Activated T-helper 1 cell treated with anti-CD3 and anti-CD28 coated beads, Interleukin-12 subunit alpha, Interleukin-12 subunit beta, Interleukin-2, Interleukin-4 antibody, amounts not matched to agents 30 ng/mL and 10 ng/mL and 1 ng/mL, durations not matched to agents 14 hours and 24 hours and 36 hours (primary cell): Measurements from ENCODE around the gene PLA2G2A. TPM values are rescaled to one million over a fixed set of nuclear protein-coding genes. Genes with fewer than 3 reads are reported as not detected.
"Not testable (repeated sequence)": the region's sequence is repeated elsewhere in the genome, so short reads cannot be mapped to it uniquely, and the experiment has no call there.

ENCODE experiments used
- DNase-seq: peaks from one replicate; pipeline ENCODE4 v3.0.0; 2021; ENCODE audit warnings: low spot score
- H3K27ac Mint-ChIP-seq: one replicate; pipeline ENCODE4 v1.8.0; 2021; ENCODE audit warnings: mild to moderate bottlenecking, mixed read lengths
- H3K27me3 Mint-ChIP-seq: one replicate; pipeline ENCODE4 v1.8.0; 2022; ENCODE audit warnings: mild to moderate bottlenecking, moderate library complexity, mixed read lengths; ENCODE audit not compliant: insufficient read depth
- H3K36me3 Mint-ChIP-seq: one replicate; pipeline ENCODE4 v1.8.0; 2021; ENCODE audit warnings: low read depth, mixed read lengths
- H3K4me1 Mint-ChIP-seq: one replicate; pipeline ENCODE4 v1.8.0; 2021; ENCODE audit warnings: low read depth, mixed read lengths
- H3K4me3 Mint-ChIP-seq: one replicate; pipeline ENCODE4 v1.8.0; 2021; ENCODE audit warnings: mild to moderate bottlenecking, moderate library complexity, mixed read lengths
- H3K9me3 Mint-ChIP-seq: one replicate; pipeline ENCODE4 v1.8.0; 2021; ENCODE audit warnings: mixed read lengths
- intact Hi-C: fragments of 100-400 bp; cut with micrococcal nuclease; formaldehyde crosslinking; loops from one replicate; pipeline ENCODE4 v1.15.1; 2024
- total RNA-seq: library from RNA; stranded (reverse); gene quantifications from 2 replicates; pipeline ENCODE4 v1.2.3, GENCODE V29; 2022

Gene PLA2G2A
- total RNA-seq, 1 donor from 2014 or later = not detected

DNA sequence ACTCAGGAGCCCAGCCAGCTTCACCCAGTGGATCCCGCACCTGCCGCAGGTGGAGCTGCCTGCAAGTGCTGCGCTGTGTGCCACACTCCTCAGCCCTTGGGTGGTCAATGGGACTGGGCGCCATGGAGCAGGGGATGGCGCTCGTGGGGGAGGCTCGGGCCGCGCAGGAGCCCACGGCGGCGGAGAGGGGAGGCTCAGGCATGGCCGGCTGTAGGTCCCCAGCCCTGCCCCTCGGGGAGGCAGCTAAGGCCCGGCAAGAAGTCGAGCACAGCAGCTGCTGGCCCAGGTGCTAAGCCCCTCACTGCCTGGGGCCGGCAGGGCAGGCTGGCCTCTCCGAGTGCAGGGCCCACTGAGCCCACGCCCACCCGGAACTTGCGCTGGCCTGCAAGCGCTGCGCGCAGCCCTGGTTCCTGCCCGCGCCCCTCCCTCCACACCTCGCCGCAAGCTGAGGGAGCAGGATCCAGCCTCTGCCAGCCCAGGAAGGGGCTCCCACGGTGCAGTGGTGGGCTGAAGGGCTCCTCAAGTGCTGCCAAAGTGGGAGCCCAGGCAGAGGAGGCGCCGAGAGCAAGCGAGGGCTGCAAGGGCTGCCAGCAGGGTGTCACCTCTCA, 5.1 kb upstream of the PLA2G2A start:
- H3K4me3 Mint-ChIP-seq, H3K4me1 Mint-ChIP-seq, H3K36me3 Mint-ChIP-seq, H3K9me3 Mint-ChIP-seq, DNase-seq, H3K27ac Mint-ChIP-seq, intact Hi-C loops: not testable (repeated sequence)
- peaks cover 15% of the 10 kb centered on the region for H3K27me3 Mint-ChIP-seq

- Mint-ChIP-seq H3K27me3 (peaks cover 5% of the 10 kb centered on the region), H3K9me3 (no peaks in the 10 kb centered on the region), H3K4me1 (no peaks in the 10 kb centered on the region), H3K4me3 (no peak overlapping the region), H3K27ac (no peak overlapping the region), H3K36me3 (no peaks in the 10 kb centered on the region)
- intact Hi-C loops = no loop called here
- DNase-seq = no peak
Measured at GRCh38 chr1:19981507-19982312, 2.3 kb upstream of the PLA2G2A start.

DNA sequence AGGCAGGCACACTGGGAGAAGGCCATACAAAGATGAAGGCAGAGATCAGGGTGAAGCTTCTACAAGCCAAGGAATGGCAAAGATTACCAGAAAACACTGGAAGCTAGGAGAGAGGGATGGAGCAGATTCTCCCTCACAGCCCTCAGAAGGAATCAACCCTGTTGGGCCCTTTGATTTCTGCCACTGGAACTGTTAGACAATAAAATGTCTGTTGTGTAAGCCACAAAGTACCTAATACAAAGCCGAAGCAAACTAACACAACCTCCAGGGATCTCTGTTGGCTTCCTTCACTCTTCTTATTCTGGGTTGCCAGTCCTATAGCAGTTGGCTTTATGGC, 1.7 kb upstream of the PLA2G2A start:
- H3K27me3 Mint-ChIP-seq = peaks cover 5% of the 10 kb centered on the region
- intact Hi-C loops = no loop called here
- H3K4me1 Mint-ChIP-seq = no peaks in the 10 kb centered on the region
- H3K4me3 Mint-ChIP-seq = no peak overlapping the region
- DNase-seq = no peak
- no peaks in the 10 kb centered on the region for H3K36me3 Mint-ChIP-seq
- H3K9me3 Mint-ChIP-seq = no peaks in the 10 kb centered on the region
- no peak overlapping the region for H3K27ac Mint-ChIP-seq

GRCh38 chr1:19980314-19980713, 896 bp upstream of the PLA2G2A start:
- Mint-ChIP-seq H3K27me3 (peaks cover 5% of the 10 kb centered on the region), H3K36me3 (no peaks in the 10 kb centered on the region), H3K9me3 (no peaks in the 10 kb centered on the region), H3K4me1 (no peaks in the 10 kb centered on the region), H3K27ac (no peak overlapping the region), H3K4me3 (no peak overlapping the region)
- no peak for DNase-seq
- intact Hi-C loops = no loop called here

- intact Hi-C loops = loop anchor here (5.0 kb wide), 1 partner anchor 79 kb away; no protein-coding TSS in a partner anchor
- Mint-ChIP-seq H3K36me3 (no peaks in the 10 kb centered on the region), H3K27ac (no peak overlapping the region), H3K27me3 (peaks cover 16% of the 10 kb centered on the region), H3K4me1 (no peaks in the 10 kb centered on the region), H3K9me3 (no peaks in the 10 kb centered on the region), H3K4me3 (no peak overlapping the region)
- no peak for DNase-seq
Measured at GRCh38 chr1:19978143-19978542, 1.3 kb downstream of the PLA2G2A start.

DNA sequence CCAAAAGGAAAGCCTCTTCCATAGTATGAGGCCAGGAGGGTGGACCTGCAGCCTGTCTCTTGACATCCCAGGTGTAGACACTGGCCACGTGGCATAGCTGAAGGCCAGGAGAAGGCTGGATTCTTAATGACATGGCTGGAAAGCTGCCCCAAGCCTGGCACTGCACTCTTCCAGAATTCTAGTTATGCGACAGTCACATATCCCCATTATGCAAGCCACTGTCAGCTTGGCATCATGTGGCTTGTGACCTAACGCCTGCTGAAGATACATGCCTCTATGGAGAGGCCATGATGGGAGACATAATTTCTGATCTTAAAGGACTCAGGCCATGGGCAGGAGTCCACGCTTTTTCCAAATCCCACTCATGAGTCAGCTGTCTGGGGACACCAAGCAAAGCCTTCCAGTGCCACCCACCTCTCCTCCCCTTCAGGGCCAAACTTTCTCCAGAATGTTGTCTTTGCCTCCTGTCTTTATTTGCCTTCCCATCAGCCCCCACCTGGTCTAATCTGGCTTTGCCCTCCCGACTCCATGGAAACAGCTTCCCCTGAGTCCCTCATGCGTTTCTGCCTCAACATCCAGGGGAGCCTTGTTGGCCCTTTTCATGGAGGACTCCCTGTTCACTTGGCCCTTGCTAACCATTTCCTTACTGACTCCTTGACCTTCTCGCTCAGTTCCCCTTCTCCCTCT, 3.0 kb downstream of the PLA2G2A start:
- no peak overlapping the region for H3K4me3 Mint-ChIP-seq
- DNase-seq = no peak
- H3K27ac Mint-ChIP-seq = no peak overlapping the region
- intact Hi-C loops = loop anchor here (5.0 kb wide), 1 partner anchor 81 kb away; no protein-coding TSS in a partner anchor
- H3K27me3 Mint-ChIP-seq = peaks cover 11% of the 10 kb centered on the region
- H3K4me1 Mint-ChIP-seq = no peaks in the 10 kb centered on the region
- no peaks in the 10 kb centered on the region for H3K36me3 Mint-ChIP-seq
- no peaks in the 10 kb centered on the region for H3K9me3 Mint-ChIP-seq

DNA sequence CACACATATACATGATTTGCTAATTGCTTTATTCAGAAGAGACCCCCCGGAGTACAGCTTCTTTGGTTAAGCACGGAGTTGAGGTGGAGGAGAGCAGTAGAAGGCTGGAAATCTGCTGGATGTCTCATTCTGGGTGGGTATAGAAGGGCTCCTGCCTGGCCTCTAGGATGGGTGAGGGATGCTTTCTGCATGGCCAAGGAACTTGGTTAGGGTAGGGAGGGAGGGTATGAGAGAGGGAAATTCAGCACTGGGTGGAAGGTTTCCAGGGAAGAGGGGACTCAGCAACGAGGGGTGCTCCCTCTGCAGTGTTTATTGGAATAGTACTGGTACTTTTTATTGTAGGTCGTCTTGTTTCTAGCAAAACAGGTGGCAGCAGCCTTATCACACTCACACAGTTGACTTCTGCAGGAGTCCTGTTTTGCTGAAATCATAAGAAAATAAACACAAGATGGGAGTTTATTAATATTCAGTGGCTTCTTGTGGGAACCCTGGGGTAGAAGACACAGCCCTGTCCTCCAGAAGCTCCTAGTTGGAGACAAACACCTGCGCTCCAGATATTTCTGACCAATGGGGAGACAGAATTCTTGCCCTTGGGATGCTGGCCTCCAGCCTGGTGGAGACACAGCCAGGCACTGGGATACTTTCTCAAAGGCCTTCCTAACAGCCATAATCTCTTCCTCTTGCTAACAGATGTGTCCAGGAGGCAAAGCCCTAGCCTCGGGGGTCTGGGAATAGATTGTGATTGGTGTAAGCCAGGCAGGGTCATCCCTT, 3.8 kb downstream of the PLA2G2A start:
- Mint-ChIP-seq H3K4me1 (no peaks in the 10 kb centered on the region), H3K4me3 (no peak overlapping the region), H3K27ac (no peak overlapping the region), H3K27me3 (peaks cover 13% of the 10 kb centered on the region), H3K9me3 (no peaks in the 10 kb centered on the region), H3K36me3 (no peaks in the 10 kb centered on the region)
- intact Hi-C loops = loop anchor here (1.0 to 5.0 kb wide), 2 partner anchors 82 to 220 kb away; no protein-coding TSS in a partner anchor
- no peak for DNase-seq

GRCh38 chr1:19974822-19975416, 4.5 kb downstream of the PLA2G2A start:
- H3K4me1 Mint-ChIP-seq = no peaks in the 10 kb centered on the region
- no peak for DNase-seq
- H3K27ac Mint-ChIP-seq = no peak overlapping the region
- intact Hi-C loops = loop anchor here (1.0 to 5.0 kb wide), 3 partner anchors 82 to 220 kb away; no protein-coding TSS in a partner anchor
- no peaks in the 10 kb centered on the region for H3K9me3 Mint-ChIP-seq
- no peak overlapping the region for H3K4me3 Mint-ChIP-seq
- H3K36me3 Mint-ChIP-seq = no peaks in the 10 kb centered on the region
- H3K27me3 Mint-ChIP-seq = peaks cover 14% of the 10 kb centered on the region

DNA sequence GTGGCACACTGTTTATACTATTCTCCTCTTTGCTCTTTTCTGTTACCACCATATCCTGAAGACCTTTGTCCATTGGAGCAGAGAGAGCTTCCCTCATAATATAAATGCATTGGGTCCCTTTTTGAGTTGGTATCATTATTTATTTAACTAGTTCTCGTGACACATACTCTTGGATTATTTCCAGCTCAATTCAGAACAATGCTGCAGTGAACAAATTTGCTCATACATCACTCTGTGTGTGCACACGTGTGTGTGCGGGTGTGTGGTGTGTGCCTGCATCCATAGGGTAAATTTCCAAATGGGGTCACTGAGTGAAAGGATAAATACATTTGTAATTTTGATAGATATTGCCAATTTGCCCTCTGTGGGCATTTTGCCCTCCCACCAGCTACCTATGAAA, 5.8 kb downstream of the PLA2G2A start:
- intact Hi-C loops = loop anchor here (1.0 kb wide), 1 partner anchor 179 kb away; no protein-coding TSS in a partner anchor
- no peaks in the 10 kb centered on the region for H3K9me3 Mint-ChIP-seq
- H3K36me3 Mint-ChIP-seq = no peaks in the 10 kb centered on the region

GRCh38 chr1:19971664-19972063, 7.8 kb downstream of the PLA2G2A start:
- Mint-ChIP-seq H3K4me1 (no peaks in the 10 kb centered on the region), H3K36me3 (no peaks in the 10 kb centered on the region), H3K27me3 (peaks cover 28% of the 10 kb centered on the region), H3K4me3 (no peak overlapping the region), H3K9me3 (no peaks in the 10 kb centered on the region), H3K27ac (no peak overlapping the region)
- intact Hi-C loops = no loop called here
- no peak for DNase-seq

More for the DNA sequence above, 5.8 kb downstream of the PLA2G2A start:
- no peak overlapping the region for H3K27ac Mint-ChIP-seq
- H3K4me1 Mint-ChIP-seq = no peaks in the 10 kb centered on the region
- no peak for DNase-seq
- H3K4me3 Mint-ChIP-seq = no peak overlapping the region
- H3K27me3 Mint-ChIP-seq = peaks cover 20% of the 10 kb centered on the region

DNA sequence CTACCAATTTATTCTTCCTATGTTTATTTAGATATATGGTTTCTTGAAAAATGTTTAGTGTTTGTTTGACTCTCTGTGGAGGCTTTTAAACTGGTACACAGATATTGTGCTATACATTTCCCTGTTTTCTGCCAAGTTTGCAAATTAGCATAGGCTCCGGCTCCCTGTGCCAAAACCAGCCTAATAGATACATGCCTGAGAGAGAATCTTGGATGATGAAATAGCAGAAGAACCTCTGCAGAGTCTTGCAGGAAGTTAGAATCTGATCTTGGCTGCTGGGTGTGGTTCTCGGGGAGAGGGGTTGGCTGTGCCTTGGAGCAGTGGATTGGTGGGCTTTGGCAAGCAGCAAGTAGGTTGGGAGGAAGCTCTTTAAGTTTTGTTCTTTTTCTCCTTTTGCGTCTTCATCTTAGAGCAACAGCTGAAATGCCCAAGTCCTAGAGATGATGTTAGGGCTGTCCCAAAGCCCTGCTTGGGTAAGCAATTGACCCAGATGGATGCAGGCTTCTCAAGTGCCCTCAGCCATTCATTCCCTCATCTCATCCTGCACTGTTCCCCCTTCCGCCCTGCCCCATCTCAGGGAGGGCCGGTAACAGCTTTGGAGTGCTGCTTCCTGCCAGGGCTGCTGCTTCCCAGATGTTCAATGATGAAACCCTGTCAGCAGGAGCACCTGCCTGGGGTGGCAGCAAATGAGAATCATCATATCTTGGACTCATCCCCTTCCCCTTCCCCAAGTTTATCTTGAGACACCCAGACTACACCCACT, 9.3 kb downstream of the PLA2G2A start:
- DNase-seq = no peak
- Mint-ChIP-seq H3K27ac (no peak overlapping the region), H3K4me1 (no peaks in the 10 kb centered on the region), H3K4me3 (no peak overlapping the region), H3K27me3 (peaks cover 25% of the 10 kb centered on the region), H3K9me3 (no peaks in the 10 kb centered on the region), H3K36me3 (no peaks in the 10 kb centered on the region)
- intact Hi-C loops = no loop called here

GRCh38 chr1:19967808-19968207, 11.6 kb downstream of the PLA2G2A start:
- H3K4me3 Mint-ChIP-seq = no peak overlapping the region
- H3K9me3 Mint-ChIP-seq = no peaks in the 10 kb centered on the region
- DNase-seq = no peak
- H3K4me1 Mint-ChIP-seq = no peaks in the 10 kb centered on the region
- no peaks in the 10 kb centered on the region for H3K36me3 Mint-ChIP-seq
- no peak overlapping the region for H3K27ac Mint-ChIP-seq
- peaks cover 17% of the 10 kb centered on the region for H3K27me3 Mint-ChIP-seq
- intact Hi-C loops = no loop called here
